IMR-90 (cell line): ENCODE data around the gene GOLGA6A. TPM values are rescaled to one million over a fixed set of nuclear protein-coding genes. Genes with fewer than 3 reads are reported as not detected.

Source experiments
- ATAC-seq: fragments of 200-7000 bp; cut with Tn5 transposase; 2 replicates; pipeline ENCODE4 v1.9.1; 2020; ENCODE audit warnings: low read depth, mild to moderate bottlenecking, moderate library complexity
- BruUV-seq: library from RNA; stranded (reverse); fragments of 400-500 nt; replicated peaks from 2 replicates; lab custom pipeline; 2021; lab: Mats Ljungman, UMichigan
- CTCF ChIA-PET: fragments of 300-600 bp; formaldehyde crosslinking; extraction: SDS; loops from one replicate; lab custom pipeline; 2021; ENCODE audit warnings: antibody characterized with exemption; lab: Yijun Ruan, JAX
- POLR2A ChIA-PET: fragments of 300-600 bp; sonication (Branson Sonifier 250); formaldehyde crosslinking; loops from one replicate; lab custom pipeline; 2022; ENCODE audit warnings: antibody characterized with exemption; ENCODE audit not compliant: unreplicated experiment; lab: Charles Lee
- DNase-seq: peaks from one replicate; pipeline ENCODE4 v3.0.0; 2013
- H2AFZ ChIP-seq: replicated peaks from 2 replicates; pipeline ENCODE3; 2013; ENCODE audit warnings: low read length, mild to moderate bottlenecking; ENCODE audit not compliant: poor library complexity
- H2AK5ac ChIP-seq: 2 replicates; pipeline ENCODE4 v1.6.1; 2013; ENCODE audit warnings: low read depth, low read length, inconsistent platforms
- H2AK9ac ChIP-seq: replicated peaks from 2 replicates; pipeline ENCODE3; 2013; ENCODE audit warnings: mild to moderate bottlenecking, low read depth, low read length, moderate library complexity; ENCODE audit not compliant: poor library complexity
- H2BK120ac ChIP-seq: 2 replicates; pipeline ENCODE4 v1.6.1; 2013; ENCODE audit warnings: low read depth, low read length, inconsistent platforms
- H2BK15ac ChIP-seq: 3 replicates; pipeline ENCODE4 v1.6.1; 2013; ENCODE audit warnings: low read depth, low read length, inconsistent platforms
- H2BK20ac ChIP-seq: 2 replicates; pipeline ENCODE4 v1.6.1; 2013; ENCODE audit warnings: low read depth, mild to moderate bottlenecking, inconsistent platforms, low read length, moderate library complexity
- H2BK5ac ChIP-seq: 2 replicates; pipeline ENCODE4 v1.6.1; 2013; ENCODE audit warnings: mild to moderate bottlenecking, low read depth, low read length, inconsistent platforms; ENCODE audit not compliant: poor library complexity, severe bottlenecking
- H3K14ac ChIP-seq: replicated peaks from 2 replicates; pipeline ENCODE4 v1.6.1; 2013; ENCODE audit warnings: low read depth, low read length, inconsistent platforms
- H3K18ac ChIP-seq: 2 replicates; pipeline ENCODE4 v1.6.1; 2013; ENCODE audit warnings: low read depth, low read length, control low read depth
- H3K23ac ChIP-seq: 2 replicates; pipeline ENCODE4 v1.6.1; 2013; ENCODE audit warnings: low read depth, low read length, inconsistent platforms
- H3K27ac ChIP-seq: 2 replicates; pipeline ENCODE4 v1.5.1; 2013; ENCODE audit warnings: mild to moderate bottlenecking, control low read depth, low read length; ENCODE audit not compliant: insufficient read depth
- H3K27me3 ChIP-seq: 2 replicates; pipeline ENCODE4 v1.6.1; 2013; ENCODE audit warnings: low read length; ENCODE audit not compliant: control insufficient read depth, insufficient read depth
- H3K36me3 ChIP-seq: 2 replicates; pipeline ENCODE4 v1.6.1; 2013; ENCODE audit warnings: low read length, mixed read lengths; ENCODE audit not compliant: control insufficient read depth, insufficient read depth
- H3K4ac ChIP-seq: 2 replicates; pipeline ENCODE4 v1.6.1; 2013; ENCODE audit warnings: low read depth, low read length, inconsistent platforms
- H3K4me1 ChIP-seq: 2 replicates; pipeline ENCODE4 v1.6.1; 2013; ENCODE audit warnings: low read length, mixed read lengths; ENCODE audit not compliant: control insufficient read depth, insufficient read depth
- H3K4me2 ChIP-seq: 2 replicates; pipeline ENCODE4 v1.6.1; 2013; ENCODE audit warnings: low read depth, mild to moderate bottlenecking, control low read depth, low read length, moderate library complexity
- H3K4me3 ChIP-seq: 2 replicates; pipeline ENCODE4 v1.5.1; 2013; ENCODE audit warnings: low read depth, mild to moderate bottlenecking, control low read depth, low read length, moderate library complexity; ENCODE audit not compliant: insufficient read depth
- H3K56ac ChIP-seq: 2 replicates; pipeline ENCODE4 v1.6.1; 2013; ENCODE audit warnings: low read length, inconsistent platforms; ENCODE audit not compliant: insufficient read depth; ENCODE audit errors: extremely low read depth
- H3K79me1 ChIP-seq, 2 experiments: 2 replicates each; pipeline ENCODE4 v1.6.1; 2013; ENCODE audit warnings: low read length in 2 of 2, inconsistent platforms in 1 of 2, low read depth in 1 of 2
- H3K9ac ChIP-seq: 2 replicates; pipeline ENCODE4 v1.6.1; 2013; ENCODE audit warnings: low read depth, low read length, control low read depth
- H3K9me1 ChIP-seq: 2 replicates; pipeline ENCODE4 v1.6.1; 2013; ENCODE audit warnings: low read length, inconsistent platforms; ENCODE audit not compliant: insufficient read depth
- H3K9me3 ChIP-seq: 2 replicates; pipeline ENCODE4 v1.6.1; 2013; ENCODE audit warnings: low read length; ENCODE audit not compliant: control insufficient read depth, insufficient read depth
- H4K20me1 ChIP-seq: 2 replicates; pipeline ENCODE4 v1.6.1; 2013; ENCODE audit warnings: low read length, inconsistent platforms; ENCODE audit not compliant: insufficient read depth
- H4K5ac ChIP-seq: 2 replicates; pipeline ENCODE4 v1.6.1; 2013; ENCODE audit warnings: mild to moderate bottlenecking, low read depth, low read length, control low read depth
- H4K8ac ChIP-seq, 2 experiments: 2 replicates each; pipeline ENCODE4 v1.6.1; 2013; ENCODE audit warnings: low read depth in 2 of 2, low read length in 2 of 2, control low read depth in 1 of 2, inconsistent platforms in 1 of 2
- H4K91ac ChIP-seq: 2 replicates; pipeline ENCODE4 v1.6.1; 2013; ENCODE audit warnings: low read depth, low read length, inconsistent platforms; ENCODE audit not compliant: insufficient read depth
- BHLHE40 ChIP-seq: fragments of 150-350 bp; IDR thresholded peaks from 2 replicates; pipeline ENCODE4 v1.6.1; 2016; ENCODE audit warnings: mild to moderate bottlenecking, low read depth, low read length
- CEBPB ChIP-seq: IDR thresholded peaks from 2 replicates; pipeline ENCODE4 v1.6.1; 2012; ENCODE audit warnings: low read depth, low read length, improper control_type of control experiment
- FOS ChIP-seq: fragments of 150-350 bp; IDR thresholded peaks from 2 replicates; pipeline ENCODE4 v1.6.1; 2016; ENCODE audit warnings: low read depth, low read length
- MAFK ChIP-seq: IDR thresholded peaks from 2 replicates; pipeline ENCODE4 v1.6.1; 2012; ENCODE audit warnings: low read depth, low read length, improper control_type of control experiment
- MAZ ChIP-seq: IDR thresholded peaks from 2 replicates; pipeline ENCODE4 v1.6.1; 2012; ENCODE audit warnings: low read depth, mild to moderate bottlenecking, low read length, improper control_type of control experiment, moderate library complexity, borderline replicate concordance
- MXI1 ChIP-seq: IDR thresholded peaks from 2 replicates; pipeline ENCODE4 v1.6.1; 2012; ENCODE audit warnings: low read depth, mild to moderate bottlenecking, low read length, moderate library complexity, borderline replicate concordance
- NFE2L2 ChIP-seq: fragments of 150-350 bp; IDR thresholded peaks from 2 replicates; pipeline ENCODE4 v1.6.1; 2016; ENCODE audit warnings: low read depth, mild to moderate bottlenecking, low read length
- POLR2A ChIP-seq: IDR thresholded peaks from 2 replicates; pipeline ENCODE4 v1.6.1; 2012; ENCODE audit warnings: mild to moderate bottlenecking, low read depth, low read length
- RFX5 ChIP-seq: IDR thresholded peaks from 2 replicates; pipeline ENCODE4 v1.8.0; 2012; ENCODE audit warnings: low read depth, mild to moderate bottlenecking, low read length, moderate library complexity
- WGBS, 2 experiments: methylation state at CpG; one replicate each; pipeline versions ENCODE4 v1.1.5 to v1.1.7; 2013; ENCODE audit warnings: missing lambda C conversion rate in 2 of 2; ENCODE audit not compliant: insufficient read length in 1 of 2; ENCODE audit errors: extremely low coverage in 2 of 2; 5-methylcytosine and 5-hydroxymethylcytosine counted together
- dilution Hi-C: fragments of 300-500 bp; cut with HindIII; formaldehyde crosslinking; loops from one replicate; pipeline ENCODE4 v1.14.3; 2018; ENCODE audit warnings: low sequenced_read_pairs; ENCODE audit not compliant: unreplicated experiment
- in situ Hi-C: fragments of 300-500 bp; cut with MboI; formaldehyde crosslinking; loops from 3 replicates; pipeline ENCODE4 v1.14.3; 2019; ENCODE audit warnings: low sequenced_read_pairs, inconsistent platforms, mixed read lengths
- intact Hi-C: fragments of 100-400 bp; cut with micrococcal nuclease; formaldehyde crosslinking; loops from 2 replicates; pipeline ENCODE4 v1.10.0; 2022
- polyA plus RNA-seq, 3 experiments: library from polyadenylated mRNA; depleted of rRNA; stranded (reverse); fragments of >200 nt; gene quantifications; 2 replicates each; pipeline ENCODE4 v1.2.3, GENCODE V29; 2012; ENCODE audit warnings: low replicate concordance in 1 of 3
- total RNA-seq: library from RNA; depleted of rRNA; stranded (reverse); fragments of >200 nt; gene quantifications from 2 replicates; pipeline ENCODE4 v1.2.3, GENCODE V29; 2012
- TF ChIP-seq, protein P1 (sequence below): fragments of 150-350 bp; IDR thresholded peaks from 2 replicates; pipeline ENCODE4 v1.6.1; 2017; ENCODE audit warnings: mild to moderate bottlenecking, antibody characterized with exemption, low read length, low read depth
- TF ChIP-seq, protein P2 (sequence below): fragments of 150-350 bp; IDR thresholded peaks from 2 replicates; pipeline ENCODE4 v1.6.1; 2016; ENCODE audit warnings: low read depth, mild to moderate bottlenecking, low read length, moderate library complexity, borderline replicate concordance

The GOLGA6A gene
- total and polyA plus RNA-seq, 2 of the 4 experiments (the other 2 are of a cell fraction), result not detected

DNA sequence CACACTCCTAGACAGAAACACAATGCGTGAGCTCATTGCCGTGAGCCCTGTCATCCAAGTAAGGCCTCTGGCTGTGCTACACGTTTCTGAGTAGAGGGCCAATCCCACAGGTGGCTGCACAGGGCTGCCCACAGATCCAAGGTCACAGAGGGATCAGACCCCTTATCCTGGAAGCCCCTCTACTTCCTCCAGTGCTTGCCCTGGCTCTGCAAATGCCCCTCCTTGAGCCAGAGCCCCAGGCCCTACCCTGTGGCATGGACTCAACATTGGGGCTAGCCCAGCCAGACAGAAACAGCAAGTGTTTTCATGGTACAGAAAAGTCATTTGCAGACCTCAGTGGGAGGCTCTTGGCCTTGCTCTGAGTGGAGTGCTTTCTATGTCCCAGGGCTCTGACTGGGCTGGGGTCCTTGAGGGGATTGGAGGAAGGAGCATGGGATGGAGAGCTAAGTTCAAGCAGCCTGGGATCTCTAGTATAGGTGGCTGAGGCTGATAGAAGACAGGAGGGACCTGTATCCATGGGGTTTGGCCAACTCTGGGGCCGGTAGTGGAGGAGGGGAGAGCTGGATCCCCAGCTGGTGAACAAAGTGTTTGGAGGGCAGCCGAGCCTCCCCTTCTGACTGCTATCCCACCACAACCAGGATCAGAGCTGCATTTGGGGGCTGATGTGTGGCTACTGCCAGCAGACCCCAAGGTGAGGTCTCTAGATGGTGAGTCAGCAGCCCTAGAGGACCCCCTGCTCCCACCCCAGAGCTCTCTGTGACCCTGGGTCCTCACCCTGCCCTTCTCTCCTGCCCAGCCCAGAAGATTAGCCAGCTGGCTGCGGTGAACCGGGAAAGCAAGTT lies 38.7 kb downstream of the GOLGA6A start:
- no peak overlapping the region for H3K56ac ChIP-seq

More for the DNA sequence above, 38.7 kb downstream of the GOLGA6A start:
- Histone ChIP-seq H3K9me3 (no peaks in the 10 kb centered on the region), H4K5ac (no peak overlapping the region), H3K36me3 (peaks cover 1% of the 10 kb centered on the region; the same call in 1 of the 2 replicates), H3K27ac (no peak overlapping the region), H3K4ac (no peak overlapping the region), H3K9ac (no peak overlapping the region), H2BK15ac (no peak overlapping the region), H4K8ac (no peak overlapping the region), H3K27me3 (no peaks in the 10 kb centered on the region), H2BK120ac (no peak overlapping the region), H3K18ac (no peak overlapping the region), H2BK5ac (no peak overlapping the region), H2AFZ (no peak overlapping the region), H3K4me1 (peaks cover 31% of the 10 kb centered on the region), H3K14ac (no peak overlapping the region), H2AK5ac (no peak overlapping the region), H3K9me1 (peaks cover 33% of the 10 kb centered on the region), H3K4me3 (no peak overlapping the region), H2AK9ac (no peak overlapping the region), H4K20me1 (no peaks in the 10 kb centered on the region), H3K79me1 (peaks cover 0 to 14% of the 10 kb centered on the region in 2 experiments; a peak in 2 of 4 replicates), H3K23ac (no peak overlapping the region), H3K4me2 (no peak overlapping the region), H4K91ac (no peak overlapping the region; the same call in 1 of the 2 replicates), H2BK20ac (no peak overlapping the region)
- no TSS peak for BruUV-seq
- intact Hi-C loops (no loop called here), in situ Hi-C loops (no loop called here), dilution Hi-C loops (no loop called here)
- WGBS, 2 experiments, result 98% methylated on average over 5 of the region's 7 CpGs; no CpG with 5 or more reads in 1 of the 2 experiments
- ChIA-PET POLR2A (no interaction called here), CTCF (interaction anchor here (0.6 kb wide), 1 partner anchor 218 kb away, joined by 9 read pairs; no protein-coding TSS in a partner anchor)
- DNase-seq (no peak), ATAC-seq (no peak)
- TF ChIP-seq MAFK (no peak), FOS (no peak), POLR2A (no peak), MXI1 (no peak), CEBPB (no peak), NFE2L2 (no peak), RFX5 (no peak), MAZ (no peak), BHLHE40 (no peak)
- TF ChIP-seq, protein P1, sequence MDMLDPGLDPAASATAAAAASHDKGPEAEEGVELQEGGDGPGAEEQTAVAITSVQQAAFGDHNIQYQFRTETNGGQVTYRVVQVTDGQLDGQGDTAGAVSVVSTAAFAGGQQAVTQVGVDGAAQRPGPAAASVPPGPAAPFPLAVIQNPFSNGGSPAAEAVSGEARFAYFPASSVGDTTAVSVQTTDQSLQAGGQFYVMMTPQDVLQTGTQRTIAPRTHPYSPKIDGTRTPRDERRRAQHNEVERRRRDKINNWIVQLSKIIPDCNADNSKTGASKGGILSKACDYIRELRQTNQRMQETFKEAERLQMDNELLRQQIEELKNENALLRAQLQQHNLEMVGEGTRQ, result no peak
- TF ChIP-seq, protein P2, sequence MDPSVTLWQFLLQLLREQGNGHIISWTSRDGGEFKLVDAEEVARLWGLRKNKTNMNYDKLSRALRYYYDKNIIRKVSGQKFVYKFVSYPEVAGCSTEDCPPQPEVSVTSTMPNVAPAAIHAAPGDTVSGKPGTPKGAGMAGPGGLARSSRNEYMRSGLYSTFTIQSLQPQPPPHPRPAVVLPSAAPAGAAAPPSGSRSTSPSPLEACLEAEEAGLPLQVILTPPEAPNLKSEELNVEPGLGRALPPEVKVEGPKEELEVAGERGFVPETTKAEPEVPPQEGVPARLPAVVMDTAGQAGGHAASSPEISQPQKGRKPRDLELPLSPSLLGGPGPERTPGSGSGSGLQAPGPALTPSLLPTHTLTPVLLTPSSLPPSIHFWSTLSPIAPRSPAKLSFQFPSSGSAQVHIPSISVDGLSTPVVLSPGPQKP, result no peak
